SK-N-SH (cell line): ENCODE results near the gene TEAD3. TPM values are rescaled to one million over a fixed set of nuclear protein-coding genes. Genes with fewer than 3 reads are reported as not detected.

Source experiments
- CTCF ChIA-PET: fragments of 300-600, 350-600 bp; formaldehyde crosslinking; extraction: SDS; loops from one replicate; lab custom pipeline; 2021; lab: Yijun Ruan, JAX
- POLR2A ChIA-PET: fragments of 350-600 bp; sonication (Branson Sonifier 250); formaldehyde crosslinking; extraction: SDS; loops from one replicate; lab custom pipeline; 2020; ENCODE audit warnings: antibody characterized with exemption, inconsistent platforms; lab: Yijun Ruan, JAX
- DNase-seq: peaks from one replicate; pipeline ENCODE4 v3.0.0; 2012
- H2AFZ ChIP-seq: fragments of 200-600 bp; sonication (generic); 2 replicates; pipeline ENCODE4 v1.8.1; 2016; ENCODE audit warnings: antibody characterized with exemption, mild to moderate bottlenecking, low read depth
- H3F3A ChIP-seq: fragments of 200-600 bp; sonication (generic); replicated peaks from 2 replicates; pipeline ENCODE3; 2016; ENCODE audit warnings: antibody characterized with exemption, mild to moderate bottlenecking; ENCODE audit not compliant: insufficient read depth
- H3K27ac ChIP-seq, 2 experiments: fragments of 200-500 bp in 1 of 2; fragments of 200-600 bp in 1 of 2; sonication (Bioruptor generic) in 1 of 2; sonication (generic), shearing (Covaris generic) in 1 of 2; 2 replicates each; pipeline versions ENCODE4 v1.5.1 to v1.6.1; 2014 to 2016; ENCODE audit warnings: low read depth in 2 of 2, inconsistent platforms in 1 of 2, low read length in 1 of 2, mild to moderate bottlenecking in 1 of 2, mixed read lengths in 1 of 2
- H3K27me3 ChIP-seq: fragments of 200-600 bp; sonication (generic), shearing (Covaris generic); 2 replicates; pipeline ENCODE4 v1.6.1; 2016; ENCODE audit warnings: mixed run types; ENCODE audit not compliant: insufficient read depth
- H3K36me3 ChIP-seq, 2 experiments: fragments of 200-500 bp in 1 of 2; fragments of 200-600 bp in 1 of 2; sonication (Bioruptor generic) in 1 of 2; sonication (generic) in 1 of 2; replicated peaks in 1 of 2; 2 replicates each; pipeline versions ENCODE3 to v1.5.1; 2014 to 2016; ENCODE audit warnings: low read length in 1 of 2, mild to moderate bottlenecking in 1 of 2; ENCODE audit not compliant: insufficient read depth in 2 of 2, control insufficient read depth in 1 of 2
- H3K4me1 ChIP-seq, 2 experiments: fragments of 200-500 bp in 1 of 2; fragments of 200-600 bp in 1 of 2; sonication (Bioruptor generic) in 1 of 2; sonication (generic), shearing (Covaris generic) in 1 of 2; 2 replicates each; pipeline versions ENCODE4 v1.5.1 to v1.6.1; 2014 to 2016; ENCODE audit warnings: low read depth in 1 of 2, low read length in 1 of 2, mixed run types in 1 of 2; ENCODE audit not compliant: insufficient read depth in 2 of 2, control insufficient read depth in 1 of 2
- H3K4me2 ChIP-seq: fragments of 200-600 bp; sonication (generic), shearing (Covaris generic); 2 replicates; pipeline ENCODE4 v1.6.1; 2017; ENCODE audit warnings: mixed run types
- H3K4me3 ChIP-seq, 2 experiments: fragments of 200-500 bp in 1 of 2; fragments of 200-600 bp in 1 of 2; sonication (Bioruptor generic) in 1 of 2; sonication (generic), shearing (Covaris generic) in 1 of 2; 2 replicates each; pipeline versions ENCODE4 v1.5.1 to v1.8.1; 2014 to 2016; ENCODE audit warnings: low read depth in 2 of 2, inconsistent platforms in 1 of 2, low read length in 1 of 2, mild to moderate bottlenecking in 1 of 2, mixed read lengths in 1 of 2, moderate library complexity in 1 of 2
- H3K79me2 ChIP-seq: fragments of 200-600 bp; sonication (generic); 2 replicates; pipeline ENCODE4 v1.8.1; 2017; ENCODE audit warnings: mild to moderate bottlenecking; ENCODE audit not compliant: insufficient read depth
- H3K9ac ChIP-seq: fragments of 200-600 bp; sonication (generic); 2 replicates; pipeline ENCODE4 v1.6.1; 2017; ENCODE audit warnings: mixed run types
- H3K9me2 ChIP-seq: fragments of 200-600 bp; sonication (generic); 2 replicates; pipeline ENCODE4 v1.6.1; 2017; ENCODE audit warnings: mixed run types
- H3K9me3 ChIP-seq: fragments of 200-600 bp; sonication (generic); 2 replicates; pipeline ENCODE4 v1.6.1; 2017; ENCODE audit warnings: mixed run types, mild to moderate bottlenecking, moderate library complexity
- H4K20me1 ChIP-seq: fragments of 200-600 bp; sonication (generic); 2 replicates; pipeline ENCODE4 v1.6.1; 2017; ENCODE audit warnings: mild to moderate bottlenecking, mixed run types; ENCODE audit not compliant: insufficient read depth
- ELF1 ChIP-seq: IDR thresholded peaks from 2 replicates; pipeline ENCODE4 v1.4.0; 2012
- EP300 ChIP-seq, 2 experiments: IDR thresholded peaks; 2 replicates each; pipeline versions ENCODE4 v1.4.0 to v1.6.1; 2012; ENCODE audit warnings: borderline replicate concordance in 1 of 2, low read depth in 1 of 2, low read length in 1 of 2
- EZH2phosphoT487 ChIP-seq: fragments of 200-600 bp; sonication (generic); IDR thresholded peaks from 2 replicates; pipeline ENCODE4 v1.6.1; 2017; ENCODE audit warnings: low read depth, mixed run types, mild to moderate bottlenecking, antibody characterized with exemption, moderate library complexity, borderline replicate concordance
- FOSL2 ChIP-seq: IDR thresholded peaks from 2 replicates; pipeline ENCODE4 v1.4.0; 2012; ENCODE audit warnings: low read depth, mild to moderate bottlenecking, moderate library complexity, borderline replicate concordance
- FOXJ3 ChIP-seq: sonication (generic); formaldehyde crosslinking; IDR thresholded peaks from 2 replicates; pipeline ENCODE4 v1.5.1; 2020; ENCODE audit warnings: mild to moderate bottlenecking, missing genetic modification reagents
- FOXM1 ChIP-seq: IDR thresholded peaks from 2 replicates; pipeline ENCODE4 v1.4.0; 2012; ENCODE audit warnings: low read depth, mild to moderate bottlenecking
- GATA2 ChIP-seq: sonication (generic); formaldehyde crosslinking; IDR thresholded peaks from 2 replicates; pipeline ENCODE4 v1.5.0; 2020; ENCODE audit warnings: mild to moderate bottlenecking, missing genetic modification reagents
- JUND ChIP-seq: IDR thresholded peaks from 2 replicates; pipeline ENCODE4 v1.4.0; 2012
- MEF2A ChIP-seq: IDR thresholded peaks from 2 replicates; pipeline ENCODE4 v1.4.0; 2012; ENCODE audit warnings: low read depth, borderline replicate concordance
- MXI1 ChIP-seq: IDR thresholded peaks from 2 replicates; pipeline ENCODE4 v1.6.1; 2012; ENCODE audit warnings: mild to moderate bottlenecking, low read depth, low read length, improper control_type of control experiment
- NRF1 ChIP-seq: IDR thresholded peaks from 2 replicates; pipeline ENCODE4 v1.6.1; 2012; ENCODE audit warnings: low read depth, mild to moderate bottlenecking, low read length
- POLR2AphosphoS5 ChIP-seq: IDR thresholded peaks from 2 replicates; pipeline ENCODE4 v1.6.1; 2012; ENCODE audit warnings: low read depth, low read length
- RAD21 ChIP-seq: IDR thresholded peaks from 2 replicates; pipeline ENCODE4 v1.6.1; 2012; ENCODE audit warnings: mild to moderate bottlenecking, low read length
- RXRA ChIP-seq: IDR thresholded peaks from 2 replicates; pipeline ENCODE4 v1.4.0; 2012; ENCODE audit warnings: low read depth, mild to moderate bottlenecking, borderline replicate concordance
- SIN3A ChIP-seq: IDR thresholded peaks from 2 replicates; pipeline ENCODE4 v1.6.1; 2012; ENCODE audit warnings: low read depth, mild to moderate bottlenecking, low read length, moderate library complexity, borderline replicate concordance
- SMC3 ChIP-seq: IDR thresholded peaks from 2 replicates; pipeline ENCODE4 v1.6.1; 2012; ENCODE audit warnings: low read depth, low read length, improper control_type of control experiment
- TEAD4 ChIP-seq: IDR thresholded peaks from 2 replicates; pipeline ENCODE4 v1.4.0; 2012; ENCODE audit warnings: mild to moderate bottlenecking, borderline replicate concordance; ENCODE audit not compliant: insufficient read depth
- YY1 ChIP-seq: IDR thresholded peaks from 2 replicates; pipeline ENCODE4 v1.4.0; 2012; ENCODE audit warnings: low read depth, mild to moderate bottlenecking
- WGBS: methylation state at CpG from one replicate; pipeline ENCODE4 v1.1.6; 2017; ENCODE audit warnings: low lambda C conversion rate; 5-methylcytosine and 5-hydroxymethylcytosine counted together
- polyA plus RNA-seq, 3 experiments: library from polyadenylated mRNA; depleted of rRNA; stranded (reverse); fragments of >200 nt; gene quantifications; 2 replicates each; pipeline ENCODE4 v1.2.3, GENCODE V29; 2012
- TF ChIP-seq, protein P1 (sequence below): fragments of 200-600 bp; sonication (generic); IDR thresholded peaks from 2 replicates; pipeline ENCODE4 v1.6.1; 2017; ENCODE audit warnings: antibody characterized with exemption, mild to moderate bottlenecking, moderate library complexity
- TF ChIP-seq, protein P2 (sequence below): IDR thresholded peaks from 2 replicates; pipeline ENCODE4 v1.4.0; 2012; ENCODE audit warnings: low read depth, borderline replicate concordance
- TF ChIP-seq, protein P3 (sequence below): fragments of 150-350 bp; IDR thresholded peaks from 2 replicates; pipeline ENCODE4 v1.6.1; 2016; ENCODE audit warnings: mild to moderate bottlenecking, low read depth, low read length
- TF ChIP-seq, protein P4 (sequence below): IDR thresholded peaks from 2 replicates; pipeline ENCODE4 v1.4.0; 2012; ENCODE audit warnings: low read depth
- TF ChIP-seq, protein P5 (sequence below): fragments of 150-350 bp; IDR thresholded peaks from 2 replicates; pipeline ENCODE4 v1.6.1; 2017; ENCODE audit warnings: antibody characterized with exemption, low read length, low read depth, borderline replicate concordance
- TF ChIP-seq, protein P6 (sequence below): IDR thresholded peaks from 2 replicates; pipeline ENCODE4 v1.4.0; 2012; ENCODE audit warnings: low read depth, borderline replicate concordance

TEAD3 gene
- polyA plus RNA-seq, 1 of the 3 experiments (the other 2 are of a cell fraction), result 7.1 TPM

DNA sequence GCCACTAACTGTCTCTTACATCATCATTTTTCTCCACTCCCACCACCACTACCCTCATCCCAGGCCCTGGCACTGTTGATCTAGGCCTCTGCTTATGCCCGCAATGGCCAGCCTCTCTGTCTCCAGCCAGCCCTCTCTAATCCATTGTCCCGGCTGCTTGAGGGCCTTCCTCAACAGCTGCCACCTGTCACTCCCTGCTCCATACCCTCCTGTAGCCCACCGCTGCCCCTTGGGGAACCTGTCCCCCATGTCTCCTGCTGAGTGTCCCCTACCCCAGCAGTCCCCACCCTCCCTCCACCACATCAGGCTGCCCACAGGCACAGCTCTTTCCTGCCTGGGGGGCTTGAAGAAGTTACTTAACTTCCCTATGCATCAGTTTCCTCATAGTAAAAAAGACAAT is 13.4 kb downstream of the TEAD3 start:
- no peaks in the 10 kb centered on the region for H3K9me3 ChIP-seq

DNA sequence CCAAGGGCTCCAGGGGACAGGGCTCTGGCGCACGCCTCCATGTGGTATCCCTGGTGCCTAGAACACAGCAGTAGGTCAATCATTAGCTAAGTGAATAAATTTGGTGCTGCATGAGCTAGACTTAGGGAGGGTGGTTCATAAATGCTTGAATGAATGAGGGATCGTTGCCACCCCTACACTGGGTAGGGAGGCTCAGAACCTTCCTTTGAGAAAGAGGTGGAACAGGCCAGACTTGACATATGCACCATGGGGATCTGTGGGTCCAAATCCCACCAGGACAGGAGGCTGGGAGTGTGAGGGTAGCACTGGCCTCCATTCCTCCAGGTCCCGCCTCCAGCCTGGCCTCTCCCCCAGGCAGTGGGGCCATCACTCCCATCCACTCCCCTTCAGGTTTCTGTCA is 13.8 kb downstream of the TEAD3 start:
- ChIA-PET CTCF (interaction anchor here (2.1 kb wide), 1 partner anchor 140 kb away, joined by 5 read pairs; no protein-coding TSS in a partner anchor), POLR2A (interaction anchor here (2.5 kb wide), 1 partner anchor 11 kb away, joined by 9 read pairs; no protein-coding TSS in a partner anchor)
- H3K4me2 ChIP-seq, result no peak overlapping the region
- no peaks in the 10 kb centered on the region for H3F3A ChIP-seq
- H3K79me2 ChIP-seq, result peaks cover 13% of the 10 kb centered on the region; the same call in 1 of the 2 replicates
- no peak overlapping the region for H3K4me3 ChIP-seq
- H4K20me1 ChIP-seq, result no peaks in the 10 kb centered on the region
- H2AFZ ChIP-seq, result no peak overlapping the region
- peaks cover 0 to 3% of the 10 kb centered on the region in 2 experiments for H3K36me3 ChIP-seq
- H3K9ac ChIP-seq, result no peak overlapping the region
- no peak for DNase-seq
- no peak overlapping the region for H3K27ac ChIP-seq
- H3K9me2 ChIP-seq, result no peaks in the 10 kb centered on the region
- no peaks in the 10 kb centered on the region for H3K27me3 ChIP-seq
- TF ChIP-seq GATA2 (CRISPR knock-in tag) (no peak), SIN3A (no peak), FOSL2 (no peak), YY1 (no peak), SMC3 (no peak), FOXJ3 (no peak), RXRA (no peak), TEAD4 (no peak)
- TF ChIP-seq, protein P1, sequence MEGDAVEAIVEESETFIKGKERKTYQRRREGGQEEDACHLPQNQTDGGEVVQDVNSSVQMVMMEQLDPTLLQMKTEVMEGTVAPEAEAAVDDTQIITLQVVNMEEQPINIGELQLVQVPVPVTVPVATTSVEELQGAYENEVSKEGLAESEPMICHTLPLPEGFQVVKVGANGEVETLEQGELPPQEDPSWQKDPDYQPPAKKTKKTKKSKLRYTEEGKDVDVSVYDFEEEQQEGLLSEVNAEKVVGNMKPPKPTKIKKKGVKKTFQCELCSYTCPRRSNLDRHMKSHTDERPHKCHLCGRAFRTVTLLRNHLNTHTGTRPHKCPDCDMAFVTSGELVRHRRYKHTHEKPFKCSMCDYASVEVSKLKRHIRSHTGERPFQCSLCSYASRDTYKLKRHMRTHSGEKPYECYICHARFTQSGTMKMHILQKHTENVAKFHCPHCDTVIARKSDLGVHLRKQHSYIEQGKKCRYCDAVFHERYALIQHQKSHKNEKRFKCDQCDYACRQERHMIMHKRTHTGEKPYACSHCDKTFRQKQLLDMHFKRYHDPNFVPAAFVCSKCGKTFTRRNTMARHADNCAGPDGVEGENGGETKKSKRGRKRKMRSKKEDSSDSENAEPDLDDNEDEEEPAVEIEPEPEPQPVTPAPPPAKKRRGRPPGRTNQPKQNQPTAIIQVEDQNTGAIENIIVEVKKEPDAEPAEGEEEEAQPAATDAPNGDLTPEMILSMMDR, result no peak
- TF ChIP-seq, protein P2, sequence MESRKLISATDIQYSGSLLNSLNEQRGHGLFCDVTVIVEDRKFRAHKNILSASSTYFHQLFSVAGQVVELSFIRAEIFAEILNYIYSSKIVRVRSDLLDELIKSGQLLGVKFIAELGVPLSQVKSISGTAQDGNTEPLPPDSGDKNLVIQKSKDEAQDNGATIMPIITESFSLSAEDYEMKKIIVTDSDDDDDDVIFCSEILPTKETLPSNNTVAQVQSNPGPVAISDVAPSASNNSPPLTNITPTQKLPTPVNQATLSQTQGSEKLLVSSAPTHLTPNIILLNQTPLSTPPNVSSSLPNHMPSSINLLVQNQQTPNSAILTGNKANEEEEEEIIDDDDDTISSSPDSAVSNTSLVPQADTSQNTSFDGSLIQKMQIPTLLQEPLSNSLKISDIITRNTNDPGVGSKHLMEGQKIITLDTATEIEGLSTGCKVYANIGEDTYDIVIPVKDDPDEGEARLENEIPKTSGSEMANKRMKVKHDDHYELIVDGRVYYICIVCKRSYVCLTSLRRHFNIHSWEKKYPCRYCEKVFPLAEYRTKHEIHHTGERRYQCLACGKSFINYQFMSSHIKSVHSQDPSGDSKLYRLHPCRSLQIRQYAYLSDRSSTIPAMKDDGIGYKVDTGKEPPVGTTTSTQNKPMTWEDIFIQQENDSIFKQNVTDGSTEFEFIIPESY, result no peak
- TF ChIP-seq, protein P3, sequence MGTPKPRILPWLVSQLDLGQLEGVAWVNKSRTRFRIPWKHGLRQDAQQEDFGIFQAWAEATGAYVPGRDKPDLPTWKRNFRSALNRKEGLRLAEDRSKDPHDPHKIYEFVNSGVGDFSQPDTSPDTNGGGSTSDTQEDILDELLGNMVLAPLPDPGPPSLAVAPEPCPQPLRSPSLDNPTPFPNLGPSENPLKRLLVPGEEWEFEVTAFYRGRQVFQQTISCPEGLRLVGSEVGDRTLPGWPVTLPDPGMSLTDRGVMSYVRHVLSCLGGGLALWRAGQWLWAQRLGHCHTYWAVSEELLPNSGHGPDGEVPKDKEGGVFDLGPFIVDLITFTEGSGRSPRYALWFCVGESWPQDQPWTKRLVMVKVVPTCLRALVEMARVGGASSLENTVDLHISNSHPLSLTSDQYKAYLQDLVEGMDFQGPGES, result no peak
- peaks cover 6 to 10% of the 10 kb centered on the region in 2 experiments; a peak in 2 of 4 replicates for H3K4me1 ChIP-seq
- no peaks in the 10 kb centered on the region for H3K9me3 ChIP-seq
- WGBS, result 95% methylated on average over 4 of the region's 4 CpGs

More for the DNA sequence above, 13.4 kb downstream of the TEAD3 start:
- Histone ChIP-seq H2AFZ (no peak overlapping the region), H3K4me3 (no peak overlapping the region), H3K27me3 (no peaks in the 10 kb centered on the region), H3F3A (no peaks in the 10 kb centered on the region), H3K27ac (no peak overlapping the region), H3K4me1 (peaks cover 10 to 14% of the 10 kb centered on the region in 2 experiments; a peak in 2 of 4 replicates), H3K9ac (no peak overlapping the region), H3K79me2 (peaks cover 13% of the 10 kb centered on the region; the same call in 1 of the 2 replicates), H3K36me3 (peaks cover 0 to under 1% of the 10 kb centered on the region in 2 experiments), H4K20me1 (no peaks in the 10 kb centered on the region), H3K4me2 (no peak overlapping the region), H3K9me2 (no peaks in the 10 kb centered on the region)
- CTCF ChIA-PET, result interaction anchor here (2.1 kb wide), 1 partner anchor 140 kb away, joined by 5 read pairs; no protein-coding TSS in a partner anchor
- TF ChIP-seq RAD21 (no peak), FOXJ3 (no peak), SIN3A (no peak), MXI1 (no peak), NRF1 (no peak), EP300 (IDR thresholded peaks at IDR 0.05; ENCODE audit: borderline replicate concordance in 1 of 2, low read depth in 1 of 2, low read length in 1 of 2) (no peak), YY1 (no peak), MEF2A (no peak), FOXM1 (no peak), ELF1 (no peak), EZH2phosphoT487 (no peak), JUND (no peak), POLR2AphosphoS5 (no peak), TEAD4 (no peak), FOSL2 (no peak), RXRA (no peak)
- TF ChIP-seq, protein P4, sequence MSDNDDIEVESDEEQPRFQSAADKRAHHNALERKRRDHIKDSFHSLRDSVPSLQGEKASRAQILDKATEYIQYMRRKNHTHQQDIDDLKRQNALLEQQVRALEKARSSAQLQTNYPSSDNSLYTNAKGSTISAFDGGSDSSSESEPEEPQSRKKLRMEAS, result no peak
- TF ChIP-seq, protein P5, sequence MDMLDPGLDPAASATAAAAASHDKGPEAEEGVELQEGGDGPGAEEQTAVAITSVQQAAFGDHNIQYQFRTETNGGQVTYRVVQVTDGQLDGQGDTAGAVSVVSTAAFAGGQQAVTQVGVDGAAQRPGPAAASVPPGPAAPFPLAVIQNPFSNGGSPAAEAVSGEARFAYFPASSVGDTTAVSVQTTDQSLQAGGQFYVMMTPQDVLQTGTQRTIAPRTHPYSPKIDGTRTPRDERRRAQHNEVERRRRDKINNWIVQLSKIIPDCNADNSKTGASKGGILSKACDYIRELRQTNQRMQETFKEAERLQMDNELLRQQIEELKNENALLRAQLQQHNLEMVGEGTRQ, result no peak
- TF ChIP-seq, protein P6, sequence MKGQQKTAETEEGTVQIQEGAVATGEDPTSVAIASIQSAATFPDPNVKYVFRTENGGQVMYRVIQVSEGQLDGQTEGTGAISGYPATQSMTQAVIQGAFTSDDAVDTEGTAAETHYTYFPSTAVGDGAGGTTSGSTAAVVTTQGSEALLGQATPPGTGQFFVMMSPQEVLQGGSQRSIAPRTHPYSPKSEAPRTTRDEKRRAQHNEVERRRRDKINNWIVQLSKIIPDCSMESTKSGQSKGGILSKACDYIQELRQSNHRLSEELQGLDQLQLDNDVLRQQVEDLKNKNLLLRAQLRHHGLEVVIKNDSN, result no peak
- POLR2A ChIA-PET, result no interaction called here
- 93% methylated on average over 3 of the region's 3 CpGs for WGBS
- no peak for DNase-seq
